ENCODE data around the gene MGAT4A. TPM values are rescaled to one million over a fixed set of nuclear protein-coding genes. Genes with fewer than 3 reads are reported as not detected.

Gene MGAT4A
- total RNA-seq, 4 donors from 2014 or later, result 6.4 to 13.8 (median 11.7) TPM

GRCh38 chr2:98577313-98577712, 153.6 kb downstream of the MGAT4A start:
- H3K27me3 ChIP-seq, result no peaks in the 10 kb centered on the region
- no peak overlapping the region for H3K4me3 ChIP-seq
- peaks cover 77% of the 10 kb centered on the region for H3K36me3 ChIP-seq
- no peak for DNase-seq (ENCODE audit: low spot score in 2 of 2)
- H3K27ac ChIP-seq, result no peak overlapping the region
- H3K4me1 ChIP-seq, result no peaks in the 10 kb centered on the region
- no peaks in the 10 kb centered on the region for H3K9me3 ChIP-seq
- TF ChIP-seq CTCF (IDR thresholded peaks at IDR 0.05), result no peak
- 81% methylated on average over 10 of the region's 10 CpGs for WGBS

- TF ChIP-seq CTCF (IDR thresholded peaks at IDR 0.05), result no peak
- no peak for TF ChIP-seq POLR2A (IDR thresholded peaks at IDR 0.05)
- no peak for TF ChIP-seq EP300 (IDR thresholded peaks at IDR 0.05)
- no peak for TF ChIP-seq POLR2AphosphoS5 (IDR thresholded peaks at IDR 0.05)
- H3K4me1 ChIP-seq, result no peaks in the 10 kb centered on the region
- 92% methylated on average over 9 of the region's 22 CpGs for WGBS
- no peak overlapping the region for H3K27ac ChIP-seq
- H3K36me3 ChIP-seq, result peaks cover 76% of the 10 kb centered on the region
- no peak overlapping the region for H3K4me3 ChIP-seq
- H3K27me3 ChIP-seq, result no peaks in the 10 kb centered on the region
- no peak for DNase-seq (ENCODE audit: low spot score in 2 of 2)
- no peaks in the 10 kb centered on the region for H3K9me3 ChIP-seq
Observed at GRCh38 chr2:98576666-98577312, 154.1 kb downstream of the MGAT4A start.

GRCh38 chr2:98573426-98573825, 157.5 kb downstream of the MGAT4A start:
- TF ChIP-seq EP300 (IDR thresholded peaks at IDR 0.05), result no peak
- TF ChIP-seq CTCF (IDR thresholded peaks at IDR 0.05), result no peak
- no peak for TF ChIP-seq POLR2AphosphoS5 (IDR thresholded peaks at IDR 0.05)
- no peak for TF ChIP-seq POLR2A (IDR thresholded peaks at IDR 0.05)
- peaks cover 94% of the 10 kb centered on the region for H3K36me3 ChIP-seq
- H3K9me3 ChIP-seq, result no peaks in the 10 kb centered on the region
- H3K4me3 ChIP-seq, result no peak overlapping the region
- H3K27me3 ChIP-seq, result no peaks in the 10 kb centered on the region
- DNase-seq (ENCODE audit: low spot score in 2 of 2), result no peak
- WGBS, result 95% methylated on average over 12 of the region's 13 CpGs
- H3K4me1 ChIP-seq, result no peaks in the 10 kb centered on the region
- H3K27ac ChIP-seq, result no peak overlapping the region

GRCh38 chr2:98572676-98573075, 158.3 kb downstream of the MGAT4A start:
- H3K9me3 ChIP-seq, result no peaks in the 10 kb centered on the region
- no peaks in the 10 kb centered on the region for H3K4me1 ChIP-seq
- H3K4me3 ChIP-seq, result no peak overlapping the region
- H3K27ac ChIP-seq, result no peak overlapping the region
- WGBS, result 88% methylated on average over 15 of the region's 15 CpGs
- peaks cover 89% of the 10 kb centered on the region for H3K36me3 ChIP-seq
- TF ChIP-seq EP300 (IDR thresholded peaks at IDR 0.05) (no peak), POLR2A (IDR thresholded peaks at IDR 0.05) (no peak), POLR2AphosphoS5 (IDR thresholded peaks at IDR 0.05) (no peak), CTCF (IDR thresholded peaks at IDR 0.05) (no peak)
- no peaks in the 10 kb centered on the region for H3K27me3 ChIP-seq
- peak in 1 of 2 donors; percentile 45 for DNase-seq (ENCODE audit: low spot score in 2 of 2)

GRCh38 chr2:98572211-98572610, 158.7 kb downstream of the MGAT4A start:
- WGBS, result 81% methylated on average over 4 of the region's 5 CpGs
- no peak overlapping the region for H3K4me3 ChIP-seq

GRCh38 chr2:98571796-98572195, 159.1 kb downstream of the MGAT4A start:
- Histone ChIP-seq H3K4me3 (no peak overlapping the region), H3K9me3 (no peaks in the 10 kb centered on the region), H3K27me3 (no peaks in the 10 kb centered on the region), H3K27ac (no peak overlapping the region), H3K4me1 (no peaks in the 10 kb centered on the region), H3K36me3 (peaks cover 89% of the 10 kb centered on the region)
- WGBS, result 94% methylated on average over 9 of the region's 9 CpGs
- no peak for DNase-seq (ENCODE audit: low spot score in 2 of 2)
- TF ChIP-seq POLR2AphosphoS5 (IDR thresholded peaks at IDR 0.05), result no peak
- no peak for TF ChIP-seq EP300 (IDR thresholded peaks at IDR 0.05)
- no peak for TF ChIP-seq CTCF (IDR thresholded peaks at IDR 0.05)
- TF ChIP-seq POLR2A (IDR thresholded peaks at IDR 0.05), result no peak

More at GRCh38 chr2:98572211-98572610, 158.7 kb downstream of the MGAT4A start:
- TF ChIP-seq POLR2AphosphoS5 (IDR thresholded peaks at IDR 0.05) (no peak), POLR2A (IDR thresholded peaks at IDR 0.05) (no peak), EP300 (IDR thresholded peaks at IDR 0.05) (no peak)
- Histone ChIP-seq H3K9me3 (no peaks in the 10 kb centered on the region), H3K4me1 (no peaks in the 10 kb centered on the region), H3K27ac (no peak overlapping the region), H3K27me3 (no peaks in the 10 kb centered on the region), H3K36me3 (peaks cover 89% of the 10 kb centered on the region)
- no peak for DNase-seq (ENCODE audit: low spot score in 2 of 2)

Data from suprapubic skin (tissue), 4 donors.